ENCODE measurements around the gene PTPRO.

The PTPRO gene

GRCh38 chr12:15563663-15564062, 241.4 kb downstream of the PTPRO start:
- peak; percentile 72 to 78 for ATAC-seq

DNA sequence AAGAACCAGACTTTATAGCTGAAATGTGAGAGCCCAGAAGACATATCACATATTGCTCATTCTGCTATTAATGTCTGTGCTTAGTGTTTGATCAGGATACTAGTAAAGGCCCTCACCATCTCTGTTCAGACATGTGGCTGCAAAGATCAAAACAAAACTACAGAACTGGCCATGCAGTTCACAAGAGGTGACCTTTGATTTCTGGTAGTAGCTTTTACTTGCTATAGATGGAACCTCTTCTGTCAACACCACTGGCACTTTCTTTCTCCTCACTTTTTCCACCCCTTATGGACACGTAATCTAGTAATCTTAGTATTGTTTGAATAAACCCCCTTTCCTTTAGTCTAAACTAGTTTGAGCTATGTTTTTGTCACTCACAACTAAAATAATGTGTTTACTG, 252.0 kb downstream of the PTPRO start:
- ATAC-seq, result no peak

DNA sequence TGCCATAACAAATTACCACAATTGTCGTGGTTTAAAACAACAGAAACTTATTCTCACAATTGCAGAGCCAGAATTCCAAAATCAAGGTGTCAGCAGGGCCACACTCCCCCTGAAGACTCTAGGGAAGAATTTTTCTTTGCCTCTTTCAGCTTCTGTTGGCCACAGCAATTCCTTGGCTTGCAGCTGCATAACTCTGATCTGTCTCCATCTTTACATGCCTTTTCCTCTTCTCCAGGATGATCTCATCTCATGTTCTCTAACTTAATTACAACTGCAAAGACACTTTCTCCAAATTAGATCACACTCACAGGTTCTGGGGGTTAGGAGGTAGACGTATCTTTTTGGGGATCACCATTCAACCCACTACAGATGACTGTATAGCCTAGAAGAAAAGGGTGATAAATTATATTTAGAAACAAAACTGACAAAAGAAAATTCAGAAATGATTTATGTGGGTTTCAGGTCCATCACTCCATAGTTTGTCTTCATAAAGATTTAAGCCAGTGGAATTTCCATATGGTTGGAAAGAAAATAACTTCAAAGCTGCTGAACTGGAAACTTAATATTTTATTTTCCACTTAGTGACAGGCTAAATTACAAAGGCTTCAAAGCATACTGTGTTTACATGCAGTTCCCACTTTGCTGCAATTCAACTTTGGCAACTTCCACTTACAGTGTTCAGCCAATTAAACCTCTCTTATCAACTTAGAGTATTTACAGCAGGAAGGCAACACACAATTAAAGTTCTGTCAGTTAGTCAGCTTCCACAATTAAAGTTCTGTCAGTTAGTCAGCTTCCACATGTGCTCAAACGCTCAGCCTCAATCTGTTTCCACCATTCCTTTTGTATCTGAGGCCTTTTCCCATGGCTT, 253.6 kb downstream of the PTPRO start:
- ATAC-seq, result no peak

GRCh38 chr12:15580431-15580830, 258.1 kb downstream of the PTPRO start:
- ATAC-seq, result no peak

GRCh38 chr12:15581006-15581405, 258.7 kb downstream of the PTPRO start:
- no peak for ATAC-seq

DNA sequence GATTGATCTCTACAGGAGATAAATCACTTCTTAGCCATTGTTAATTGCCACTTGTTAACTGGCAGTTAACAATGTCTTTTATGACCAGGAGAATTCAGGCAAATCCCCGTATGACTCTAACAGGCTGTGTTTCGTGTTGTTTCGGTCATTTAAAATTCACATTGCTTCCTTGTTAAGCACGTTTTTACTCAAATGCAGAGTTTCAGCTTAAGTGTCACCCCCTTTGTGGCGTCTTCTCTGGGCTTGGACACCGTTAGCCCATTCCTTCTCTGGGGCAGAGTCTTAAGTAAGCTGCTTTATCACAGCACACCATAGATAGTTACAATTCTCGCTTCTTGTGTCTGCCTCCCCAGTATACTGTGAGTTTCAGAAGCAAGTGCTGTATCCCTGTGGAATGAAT, 261.5 kb downstream of the PTPRO start:
- ATAC-seq, result no peak

- peak in 1 of 2 donors; percentile 38 for ATAC-seq
Observed at GRCh38 chr12:15584366-15585041, 262.2 kb downstream of the PTPRO start.

GRCh38 chr12:15589328-15590032, 267.2 kb downstream of the PTPRO start:
- ATAC-seq, result no peak

DNA sequence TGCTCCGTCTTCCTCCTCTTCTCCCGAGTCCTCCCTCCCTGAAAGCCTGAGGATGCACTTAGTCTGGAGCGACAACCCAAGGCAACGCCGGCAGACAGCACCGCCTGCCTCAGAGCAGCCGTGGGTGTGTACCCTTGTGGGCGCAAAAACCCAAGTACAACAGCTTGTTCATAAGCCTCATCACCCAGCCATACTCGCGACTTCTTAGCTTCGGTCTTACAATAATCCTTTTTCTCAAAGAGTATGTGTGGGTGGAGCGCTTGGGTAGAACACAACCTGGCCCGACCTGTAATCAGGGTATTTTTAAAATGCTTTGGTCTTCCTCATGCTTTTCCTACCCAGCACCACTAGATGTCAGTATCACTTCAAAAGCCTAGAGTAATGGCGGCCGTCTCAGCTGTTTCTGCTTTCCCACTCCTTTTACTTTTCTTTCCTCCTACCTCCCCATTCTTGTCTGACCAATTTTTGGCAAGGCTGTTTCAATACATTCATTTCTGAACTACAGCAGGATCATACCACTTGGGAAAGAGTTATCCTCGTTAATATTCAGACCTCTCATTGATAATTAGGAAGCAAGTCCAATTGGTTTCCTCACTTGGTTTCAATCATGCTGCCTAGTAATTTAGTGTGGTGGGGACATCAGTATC, 268.0 kb downstream of the PTPRO start:
- ATAC-seq, result peak; percentile 81 to 84

- ATAC-seq, result no peak
Observed at GRCh38 chr12:15591811-15592210, 269.5 kb downstream of the PTPRO start.

DNA sequence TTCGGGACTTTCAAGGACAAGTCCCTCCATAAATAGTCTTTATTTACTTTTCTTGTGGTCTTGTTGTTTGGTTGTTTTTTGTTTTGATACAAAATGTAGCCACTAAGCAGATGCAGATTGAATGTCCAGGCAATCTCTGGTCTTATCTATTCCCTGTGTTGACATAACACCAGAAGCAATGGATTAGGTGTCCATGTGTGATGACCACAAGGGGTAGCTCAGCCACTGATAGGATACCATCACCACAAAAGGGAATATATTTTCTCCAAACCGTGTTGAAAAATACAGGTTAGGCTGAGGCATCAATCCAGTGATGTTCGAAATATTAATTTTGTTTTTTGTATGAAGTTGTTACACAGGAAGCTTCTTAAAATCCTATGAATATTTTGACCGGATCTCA, 270.6 kb downstream of the PTPRO start:
- ATAC-seq, result no peak

DNA sequence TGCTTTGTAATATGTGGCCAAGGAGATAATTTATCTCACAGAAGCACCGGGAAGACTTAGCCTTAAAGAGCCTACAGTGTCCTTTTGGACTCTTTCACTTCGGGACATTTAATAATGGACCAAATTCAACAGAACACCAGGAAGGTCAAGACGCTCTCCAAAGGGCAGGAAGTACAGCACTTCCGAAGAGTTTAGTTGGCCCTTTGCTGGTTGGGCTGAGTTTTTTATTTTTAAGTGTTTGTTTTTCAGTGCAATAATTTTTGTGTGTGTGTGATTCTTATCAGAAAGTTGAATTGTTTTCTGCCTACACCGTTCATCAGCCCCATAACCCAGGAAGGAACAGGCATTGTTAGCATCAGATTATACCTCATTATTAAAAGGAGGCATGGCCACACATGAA, 273.9 kb downstream of the PTPRO start:
- ATAC-seq, result no peak

DNA sequence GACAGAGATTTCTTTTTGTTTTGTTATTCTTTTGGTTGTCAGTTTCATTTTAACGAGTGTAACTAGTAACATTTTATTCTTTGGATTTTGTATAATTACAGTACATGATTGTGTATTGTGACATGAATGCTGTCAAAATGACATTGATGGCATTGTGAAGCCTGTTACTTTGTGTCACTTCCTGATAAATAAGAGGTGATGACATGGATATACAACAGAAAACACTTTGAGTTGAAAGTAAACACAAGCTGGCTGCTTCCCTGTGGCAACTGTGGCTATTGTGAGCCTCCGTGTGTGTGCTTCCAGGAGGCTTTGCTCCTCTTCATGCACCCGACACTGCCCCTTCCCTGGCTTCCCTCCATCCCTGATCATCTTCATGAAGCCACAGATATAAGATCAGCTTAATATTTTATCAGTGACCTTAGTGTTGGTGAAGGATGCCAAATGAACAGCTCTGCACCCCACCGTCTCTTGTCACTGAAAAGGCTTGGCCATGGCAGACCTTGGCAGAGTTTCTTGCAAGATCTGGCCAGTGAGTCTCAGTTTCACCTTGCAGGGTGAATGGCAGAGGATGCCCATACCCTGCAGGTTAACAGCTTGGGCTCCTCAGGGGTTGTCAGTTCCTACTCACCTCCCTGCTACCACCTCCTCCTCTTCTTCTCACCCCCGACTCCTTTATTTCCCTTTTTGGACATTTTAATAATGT, 275.0 kb downstream of the PTPRO start:
- ATAC-seq, result no peak

- no peak for ATAC-seq
Observed at GRCh38 chr12:15599266-15600037, 277.1 kb downstream of the PTPRO start.

DNA sequence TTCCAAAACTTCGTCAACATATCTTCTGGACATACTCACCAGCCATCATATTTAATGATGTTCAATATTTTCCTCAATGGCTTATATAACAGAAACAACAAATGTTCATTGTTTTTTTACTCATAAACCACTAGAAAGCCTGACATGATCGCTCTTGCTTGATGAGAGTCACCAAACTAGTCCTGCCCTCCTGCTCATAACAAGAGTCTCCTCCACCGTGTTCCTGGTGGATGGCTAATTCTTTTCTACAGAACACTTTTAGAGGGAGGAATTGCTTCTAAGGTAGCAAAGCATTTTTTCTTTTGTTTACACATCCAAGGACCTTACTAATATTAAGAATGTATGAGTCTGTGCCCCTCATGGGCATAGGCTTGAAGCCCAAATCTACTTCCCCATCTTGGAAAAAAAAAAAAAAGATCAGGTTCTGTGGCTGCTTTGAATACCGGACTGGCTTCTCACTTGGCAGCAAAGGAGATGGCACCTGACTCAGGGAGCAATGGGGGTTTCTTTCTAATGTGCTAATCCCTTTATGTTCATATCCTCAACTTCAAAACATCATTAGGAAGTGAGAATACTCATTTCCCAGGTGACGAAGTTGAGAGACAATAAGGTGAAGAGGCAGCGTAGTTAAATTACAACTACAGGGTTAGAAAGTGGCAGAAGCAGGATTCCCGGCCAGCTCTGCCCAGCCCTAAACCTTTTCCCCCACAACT, 278.1 kb downstream of the PTPRO start:
- no peak for ATAC-seq

DNA sequence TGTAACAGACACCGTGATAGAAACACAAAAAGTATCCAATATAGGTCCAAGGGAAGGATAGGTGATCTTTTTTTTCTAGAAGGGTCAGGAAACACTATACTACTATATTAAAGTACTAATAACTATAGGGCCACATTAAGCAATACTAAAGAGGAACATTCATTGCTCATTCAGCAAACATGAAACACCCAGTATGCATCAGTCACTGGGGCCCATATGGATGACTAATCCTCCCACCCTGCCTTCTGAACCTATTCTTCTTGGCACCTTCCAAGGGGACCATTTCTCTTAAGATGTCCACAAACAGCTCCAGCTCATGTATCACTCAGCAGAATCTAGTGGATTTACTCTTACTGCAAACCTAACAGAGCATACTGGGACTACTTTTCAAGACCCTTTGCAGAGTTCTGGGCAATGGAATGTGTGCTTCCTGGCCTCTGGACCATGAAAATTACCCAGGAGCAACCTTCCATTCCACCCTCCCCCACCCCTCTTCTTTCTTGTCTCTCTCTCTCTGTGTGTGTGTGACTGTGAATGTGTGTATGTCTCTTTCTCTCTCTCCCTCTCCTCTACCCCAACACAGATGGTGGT, 279.0 kb downstream of the PTPRO start:
- peak; percentile 60 to 68 for ATAC-seq

- no peak for ATAC-seq
Observed at GRCh38 chr12:15602051-15602672, 279.9 kb downstream of the PTPRO start.

GRCh38 chr12:15603474-15604085, 281.3 kb downstream of the PTPRO start:
- no peak for ATAC-seq

- no peak for ATAC-seq
Observed at GRCh38 chr12:15605881-15606590, 283.7 kb downstream of the PTPRO start.
